ENCODE results near the gene FBXL17.

Gene FBXL17

GRCh38 chr5:108079753-108080152 is 302.1 kb downstream of the FBXL17 start:
- DNase-seq, result no peak

- no peak for DNase-seq
These were observed 303.0 kb downstream of the FBXL17 start for GRCh38 chr5:108078882-108079281.

GRCh38 chr5:108078345-108078744 is 303.6 kb downstream of the FBXL17 start:
- DNase-seq, result no peak

GRCh38 chr5:108074626-108075025 is 307.3 kb downstream of the FBXL17 start:
- DNase-seq, result no peak

GRCh38 chr5:108064302-108064701 is 317.6 kb downstream of the FBXL17 start:
- no peak for DNase-seq

- no peak for DNase-seq
These were observed 320.0 kb downstream of the FBXL17 start for GRCh38 chr5:108061941-108062340.

- DNase-seq, result no peak
These were observed 321.6 kb downstream of the FBXL17 start for GRCh38 chr5:108060340-108060739.

- DNase-seq, result no peak
These were observed 322.6 kb downstream of the FBXL17 start for GRCh38 chr5:108059334-108059733.

- DNase-seq, result no peak
These were observed 327.5 kb downstream of the FBXL17 start for GRCh38 chr5:108054349-108054748.

- no peak for DNase-seq
These were observed 334.8 kb downstream of the FBXL17 start for GRCh38 chr5:108046955-108047670.

- DNase-seq, result no peak
These were observed 345.4 kb downstream of the FBXL17 start for GRCh38 chr5:108036482-108036881.

- DNase-seq, result no peak
These were observed 353.0 kb downstream of the FBXL17 start for GRCh38 chr5:108028883-108029282.

- no peak for DNase-seq
These were observed 353.5 kb downstream of the FBXL17 start for GRCh38 chr5:108028412-108028811.

- no peak for DNase-seq
These were observed 355.9 kb downstream of the FBXL17 start for GRCh38 chr5:108025957-108026356.

- no peak for DNase-seq
These were observed 356.9 kb downstream of the FBXL17 start for GRCh38 chr5:108024986-108025385.

GRCh38 chr5:108016101-108016500 is 365.8 kb downstream of the FBXL17 start:
- no peak for DNase-seq

- DNase-seq, result no peak
These were observed 375.1 kb downstream of the FBXL17 start for GRCh38 chr5:108006791-108007190.

- no peak for DNase-seq
These were observed 378.7 kb downstream of the FBXL17 start for GRCh38 chr5:108003178-108003577.

- no peak for DNase-seq
These were observed 380.7 kb downstream of the FBXL17 start for GRCh38 chr5:108001222-108001621.

GRCh38 chr5:107997338-107997980 is 384.4 kb downstream of the FBXL17 start:
- DNase-seq, result no peak

- DNase-seq, result no peak
These were observed 388.6 kb downstream of the FBXL17 start for GRCh38 chr5:107993341-107993740.

- DNase-seq, result no peak
These were observed 390.8 kb downstream of the FBXL17 start for GRCh38 chr5:107990881-107991810.

- no peak for DNase-seq
These were observed 396.8 kb downstream of the FBXL17 start for GRCh38 chr5:107985144-107985543.

Measured in NCI-H187 (cell line).